Measurements from ENCODE around the gene VWCE. TPM values are rescaled to one million over a fixed set of nuclear protein-coding genes. Genes with fewer than 3 reads are reported as not detected.

VWCE gene
- total RNA-seq, 1 experiment from 2014 or later: not detected

DNA sequence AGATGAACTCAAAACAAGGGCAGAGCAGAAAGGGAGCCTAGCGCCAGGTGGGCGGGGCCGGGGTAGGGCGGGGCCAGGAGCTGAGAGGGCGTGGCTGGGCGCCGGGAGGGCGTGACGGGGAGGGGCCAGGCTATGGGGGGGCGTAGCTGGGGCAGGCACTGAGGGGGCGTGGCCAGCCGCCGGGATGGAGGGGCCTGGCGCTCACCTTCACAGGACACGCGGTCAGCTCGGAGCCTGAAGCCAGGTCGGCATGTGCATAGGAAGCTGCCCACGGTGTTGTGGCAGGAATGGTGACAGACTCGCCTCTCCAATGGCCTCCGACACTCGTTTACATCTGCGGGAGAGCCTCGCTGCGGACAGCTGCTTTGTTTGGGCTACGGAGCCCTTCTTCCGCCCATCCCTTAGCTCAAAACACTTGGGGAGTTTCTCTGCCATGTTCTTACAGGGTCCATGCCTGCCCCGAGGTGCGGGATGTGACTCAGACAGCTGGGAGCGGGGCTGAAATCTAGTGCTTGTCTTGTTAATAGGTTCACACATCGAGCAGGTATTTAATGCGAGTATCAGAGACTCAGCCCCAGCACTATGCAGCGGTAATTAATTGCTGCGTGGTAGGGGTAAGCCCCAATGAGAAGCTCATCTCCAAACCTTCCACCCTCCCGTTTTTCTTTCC lies 13.4 kb downstream of the VWCE start:
- DNase-seq (ENCODE audit: low spot score): no peak

DNA sequence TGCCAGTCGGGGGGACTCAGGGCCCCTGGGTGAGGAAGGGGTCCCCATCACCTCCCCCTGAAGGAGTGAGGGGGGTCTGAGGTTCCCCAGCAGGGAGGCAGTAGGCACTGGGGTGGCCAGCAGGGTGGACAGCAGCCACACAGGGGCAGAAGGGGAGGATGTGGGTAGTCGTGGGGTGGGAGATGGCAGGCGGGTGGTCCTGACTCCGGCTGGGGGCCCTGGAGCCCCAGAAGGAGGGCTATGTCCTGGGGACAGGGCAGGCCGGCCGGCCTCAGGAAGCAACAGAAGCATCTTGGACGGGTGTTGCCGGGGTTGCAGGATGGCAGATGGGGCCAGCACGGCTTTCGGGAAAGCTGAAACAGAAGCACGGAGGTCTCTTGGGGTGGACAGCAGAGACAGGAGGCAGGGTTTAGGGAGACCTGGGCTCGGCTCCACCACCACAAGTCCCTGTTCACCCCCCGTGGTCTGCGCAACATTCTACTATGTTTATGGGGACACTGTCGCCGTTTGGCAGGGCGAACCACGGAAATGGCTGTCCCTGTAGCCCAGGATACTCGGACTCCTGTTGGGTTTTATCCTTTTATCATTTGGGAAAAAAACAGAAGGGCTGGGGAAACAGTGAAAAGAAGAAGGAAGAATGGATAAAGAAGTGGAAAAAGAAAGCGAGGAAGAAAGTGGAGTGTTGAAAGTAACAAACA lies 14.1 kb downstream of the VWCE start:
- DNase-seq (ENCODE audit: low spot score): no peak

DNA sequence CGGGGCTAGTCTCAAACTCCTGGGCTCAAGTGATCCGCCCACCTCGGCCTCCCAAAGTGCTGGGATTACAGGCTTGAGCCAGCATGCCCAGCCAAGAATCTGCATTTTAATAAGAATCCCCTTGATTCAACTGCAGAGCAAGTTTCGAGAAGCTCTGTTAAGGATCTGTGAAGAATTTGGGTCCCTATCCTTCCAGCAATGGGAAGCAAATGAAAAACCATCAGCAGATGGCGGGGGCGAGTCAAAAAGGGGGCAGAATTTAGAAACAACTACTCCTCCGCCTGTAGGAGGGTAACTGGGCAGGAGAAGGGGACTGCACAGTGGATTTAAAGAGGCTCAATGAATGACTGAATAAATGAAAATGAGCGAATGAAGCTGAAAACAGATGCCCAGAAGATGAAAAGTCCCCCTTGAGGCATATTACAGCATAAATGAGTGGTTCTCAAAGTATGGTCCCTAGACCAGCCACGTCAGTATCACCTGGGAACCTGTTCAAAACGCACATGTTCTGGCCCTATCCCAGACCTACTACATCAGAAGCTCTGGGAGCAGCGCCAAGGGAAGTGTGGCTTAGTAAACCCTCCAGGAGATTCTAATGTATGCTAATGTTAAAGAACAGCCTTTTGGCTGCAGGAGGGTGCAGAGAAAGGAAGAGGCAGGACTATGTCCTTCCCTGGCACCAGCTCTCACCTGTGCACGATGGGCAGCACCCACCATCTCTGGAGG lies 15.0 kb downstream of the VWCE start:
- no peak for DNase-seq (ENCODE audit: low spot score)

DNA sequence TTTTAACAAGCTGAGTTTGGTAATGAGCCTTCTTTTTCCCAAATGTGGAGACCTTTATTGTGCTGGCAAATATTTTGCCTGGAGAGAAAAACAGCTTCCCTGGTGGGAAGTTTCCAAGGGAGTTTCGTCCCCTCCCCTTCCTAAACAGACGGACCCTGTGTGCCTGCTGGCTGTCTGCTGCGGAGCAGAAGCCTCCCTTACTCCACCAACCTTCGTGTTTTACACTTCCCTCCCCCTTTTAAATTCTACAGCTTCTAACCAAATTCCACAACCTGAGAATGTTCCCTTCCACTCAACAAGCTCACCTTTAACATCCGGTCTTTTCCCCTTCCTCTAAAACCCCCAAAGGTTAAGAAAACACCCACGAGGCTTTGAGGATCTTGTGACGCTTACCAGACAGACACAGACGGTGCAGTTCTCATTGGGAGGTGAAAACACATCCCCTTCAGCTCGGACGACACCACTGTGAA lies 17.1 kb downstream of the VWCE start:
- no peak for DNase-seq (ENCODE audit: low spot score)

DNA sequence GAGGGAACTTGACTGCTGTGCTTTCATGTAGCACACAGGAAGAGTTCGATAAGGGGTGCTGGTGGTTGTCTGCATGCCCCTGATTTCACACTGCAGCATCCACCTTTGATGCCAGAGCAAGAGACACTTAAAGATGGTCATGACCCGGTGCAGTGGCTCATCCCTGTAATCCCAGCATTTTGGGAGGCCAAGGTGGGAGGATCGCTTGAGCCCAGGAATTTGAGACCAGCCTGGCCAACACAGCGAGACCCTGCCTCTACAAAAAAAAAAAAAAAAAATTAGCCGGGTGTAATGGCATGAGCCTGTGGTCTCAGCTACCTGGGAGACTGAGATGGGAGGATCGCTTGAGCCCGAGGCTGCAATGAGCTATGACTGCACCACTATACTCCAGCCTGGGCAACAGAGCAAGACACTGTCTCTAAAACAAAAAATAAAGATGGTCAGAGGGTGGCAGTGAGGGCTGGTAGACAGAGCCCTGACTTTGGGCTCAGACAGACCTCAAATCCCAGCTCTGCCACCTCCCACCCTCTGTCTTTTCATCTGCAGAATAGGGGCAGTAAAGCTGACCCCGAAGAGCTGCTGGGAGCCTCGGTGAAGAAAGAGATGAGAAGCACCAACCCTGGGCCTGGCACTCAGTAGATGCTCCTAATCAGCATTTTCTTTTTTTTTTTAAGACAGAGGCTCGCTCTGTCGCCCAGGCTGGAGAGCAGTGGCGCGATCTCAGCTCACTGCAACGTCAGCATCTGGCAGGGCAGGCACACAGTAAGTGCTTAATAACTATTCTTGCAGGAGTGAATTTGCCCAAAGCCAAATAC lies 17.7 kb downstream of the VWCE start:
- no peak for DNase-seq (ENCODE audit: low spot score)

DNA sequence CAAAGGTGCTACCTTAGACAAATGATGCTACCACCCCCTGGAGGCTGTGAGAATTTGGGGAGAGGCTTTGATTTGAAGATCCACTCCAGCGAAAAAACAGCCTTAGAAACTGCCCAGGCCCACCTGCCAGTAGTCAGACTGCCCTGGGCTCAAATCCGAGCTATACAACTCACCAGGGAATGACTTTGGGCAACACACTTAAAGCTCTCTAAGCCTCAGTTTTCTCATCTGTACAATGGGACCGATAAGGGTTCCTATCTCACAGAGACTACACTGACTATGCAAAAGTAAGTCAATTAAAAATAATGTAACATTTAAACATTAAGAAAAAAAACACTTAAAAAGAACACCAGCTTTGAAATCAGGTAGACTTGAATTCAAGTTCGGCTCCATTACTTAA lies 19.9 kb downstream of the VWCE start:
- no peak for DNase-seq (ENCODE audit: low spot score)

DNA sequence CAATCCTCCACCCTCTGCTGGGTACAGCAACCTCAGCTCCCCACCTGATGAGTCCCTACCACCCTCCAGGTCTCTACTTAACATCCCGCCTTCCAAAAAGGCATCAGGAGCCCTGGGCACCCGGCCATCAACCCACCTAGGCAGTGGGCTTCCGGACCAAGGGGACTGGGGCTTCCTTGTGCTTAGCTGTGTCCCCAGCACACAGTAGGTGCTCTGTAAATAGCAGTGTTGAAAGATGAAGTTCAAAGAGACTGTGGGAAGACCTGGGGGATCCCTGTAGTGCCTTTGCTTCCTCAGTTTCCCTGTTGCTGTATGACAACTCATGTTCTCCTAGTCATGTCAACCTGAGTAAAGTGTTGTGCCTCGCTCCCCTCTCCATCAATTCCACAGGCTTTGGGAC lies 21.0 kb downstream of the VWCE start:
- DNase-seq (ENCODE audit: low spot score): no peak

DNA sequence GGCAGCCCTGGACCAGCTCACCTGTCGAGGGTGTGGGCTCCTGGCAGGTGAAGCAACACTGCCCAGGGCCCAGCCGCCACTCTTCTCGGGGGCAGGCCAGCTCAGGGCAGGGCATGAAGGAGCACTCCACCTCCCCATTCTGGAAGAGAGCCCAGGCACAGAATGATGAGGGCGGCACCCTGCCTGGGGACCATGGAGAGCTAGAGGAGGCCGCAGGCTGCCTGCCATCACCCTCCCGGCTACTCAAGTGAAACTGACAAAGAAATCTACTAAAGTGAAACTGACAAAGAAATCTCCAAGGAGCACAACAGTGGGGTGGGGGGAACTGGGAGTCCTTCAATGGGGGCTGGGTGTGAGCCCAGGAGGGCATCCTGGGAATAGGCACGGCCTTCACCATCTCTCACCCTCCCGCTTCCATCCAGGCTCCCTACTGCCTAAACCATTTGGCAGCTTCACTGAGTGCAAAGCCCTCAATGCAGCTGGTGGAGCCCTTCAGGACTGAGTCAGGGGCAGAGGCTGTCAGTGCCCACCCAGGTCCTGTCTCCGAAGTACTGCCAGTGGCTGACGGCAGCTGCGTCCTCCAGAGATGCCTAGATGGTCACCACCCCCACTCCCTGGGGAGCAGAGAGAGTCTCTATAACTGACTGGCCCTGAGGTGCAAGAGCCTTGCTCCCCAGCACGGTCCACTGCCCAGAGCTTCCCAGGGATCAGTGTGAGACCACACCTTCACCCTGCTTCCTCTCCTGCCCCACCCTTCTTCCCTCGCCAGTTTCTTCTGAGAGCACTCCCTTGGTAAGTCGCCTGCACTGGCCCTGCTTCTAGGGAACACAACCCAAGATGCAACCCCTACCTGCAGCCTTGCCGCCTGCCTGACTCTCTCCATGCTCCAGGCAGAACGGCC lies 21.7 kb downstream of the VWCE start:
- no peak for DNase-seq (ENCODE audit: low spot score)

DNA sequence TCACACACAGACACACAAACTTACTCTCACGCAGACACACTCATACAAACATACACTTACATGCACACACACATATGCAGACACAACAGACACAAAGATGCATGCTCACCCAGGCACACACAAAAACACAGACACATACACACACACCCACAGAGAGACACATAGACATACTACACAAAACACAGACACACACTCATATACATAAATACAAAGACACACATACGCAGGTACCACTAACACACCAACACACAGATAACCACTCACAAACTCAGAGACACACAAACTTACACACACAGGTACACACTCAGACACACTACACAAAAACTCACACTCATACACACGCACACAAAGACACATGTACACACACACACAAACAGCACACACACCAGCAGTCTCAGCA lies 22.4 kb downstream of the VWCE start:
- DNase-seq (ENCODE audit: low spot score): no peak

DNA sequence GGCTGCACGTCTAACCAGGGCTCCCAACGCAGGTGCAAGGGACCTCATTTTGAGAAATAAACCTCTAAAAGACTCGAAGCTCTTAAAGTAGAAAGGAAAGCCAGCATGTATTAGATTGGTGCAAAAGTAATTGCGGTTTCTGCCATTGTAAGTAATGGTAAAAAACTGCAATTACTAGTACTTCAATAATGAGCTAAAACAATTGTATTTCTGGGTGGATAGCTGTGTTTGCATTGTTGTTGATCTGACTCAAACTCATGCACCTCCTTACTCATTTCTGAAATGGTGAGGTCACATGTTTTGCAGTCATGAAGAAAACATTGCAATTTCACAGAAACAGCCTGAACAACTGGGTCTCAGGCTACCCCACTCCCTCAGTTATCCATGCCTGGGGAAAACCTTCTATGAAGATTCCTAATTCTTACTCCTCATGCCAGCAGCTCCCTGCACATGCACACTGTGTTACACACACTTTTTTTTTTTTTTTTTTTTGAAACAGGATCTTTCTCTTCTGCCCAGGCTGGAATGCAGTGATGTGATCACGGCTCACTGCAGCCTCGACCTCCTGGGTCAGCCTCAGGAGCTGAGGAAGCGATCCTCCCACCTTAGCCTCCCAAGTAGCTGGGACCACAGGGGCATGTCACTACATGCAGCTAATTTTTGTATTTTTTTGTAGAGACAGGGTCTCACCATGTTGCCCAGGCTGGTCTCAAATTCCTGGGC lies 24.6 kb downstream of the VWCE start:
- peak; percentile 18 for DNase-seq (ENCODE audit: low spot score)

DNA sequence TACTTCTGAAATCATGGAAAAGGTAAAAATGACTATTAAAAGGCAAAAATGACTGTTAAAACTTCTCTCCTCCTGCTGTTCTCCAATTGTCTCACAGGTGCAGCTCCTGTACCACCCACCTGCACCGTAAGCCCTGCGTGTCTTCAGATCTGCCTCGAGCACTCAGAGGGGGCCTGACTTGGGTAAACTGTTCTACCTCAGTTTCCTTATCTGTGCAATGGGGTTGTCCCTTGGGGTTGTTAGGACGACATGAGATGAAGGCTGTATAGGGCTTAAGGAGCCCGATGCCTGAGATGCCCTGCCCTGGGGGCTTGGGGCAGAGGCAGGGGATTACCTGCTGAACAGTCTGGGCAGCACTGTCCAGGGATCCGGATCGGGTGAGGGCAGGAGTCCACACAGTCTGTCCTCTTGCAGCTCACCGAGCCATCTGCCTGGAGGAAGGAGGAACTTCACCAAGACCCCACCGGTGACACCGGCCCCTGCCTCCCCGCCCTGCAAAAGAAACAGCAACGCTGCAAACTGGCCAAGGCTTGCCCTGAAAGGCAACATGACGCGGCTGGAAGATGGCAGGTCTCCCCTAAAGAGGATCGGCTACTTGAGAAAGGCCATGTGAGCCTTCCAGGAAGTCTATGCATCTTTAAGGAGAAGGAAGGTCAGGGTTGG lies 26.4 kb downstream of the VWCE start:
- DNase-seq (ENCODE audit: low spot score): no peak

DNA sequence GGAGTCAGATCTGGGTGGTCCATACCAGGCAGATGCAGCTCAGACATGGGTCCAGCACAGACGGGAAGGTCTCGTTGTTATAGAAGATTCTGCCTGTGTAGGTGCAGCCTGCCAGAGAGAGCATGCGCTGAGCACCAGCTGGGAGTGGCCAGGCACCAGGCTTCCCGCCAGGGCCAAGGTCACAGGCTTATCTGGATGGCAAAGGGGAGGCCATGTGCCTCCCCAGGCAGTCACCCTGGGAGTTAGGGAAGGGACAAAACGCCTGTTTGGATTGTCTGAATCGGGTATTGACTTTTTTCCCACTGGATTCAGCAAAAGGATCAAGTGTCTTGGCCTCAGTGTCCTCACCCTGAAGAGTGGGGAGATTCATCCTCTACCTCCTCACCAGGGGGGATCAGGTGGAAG lies 27.7 kb downstream of the VWCE start:
- no peak for DNase-seq (ENCODE audit: low spot score)

DNA sequence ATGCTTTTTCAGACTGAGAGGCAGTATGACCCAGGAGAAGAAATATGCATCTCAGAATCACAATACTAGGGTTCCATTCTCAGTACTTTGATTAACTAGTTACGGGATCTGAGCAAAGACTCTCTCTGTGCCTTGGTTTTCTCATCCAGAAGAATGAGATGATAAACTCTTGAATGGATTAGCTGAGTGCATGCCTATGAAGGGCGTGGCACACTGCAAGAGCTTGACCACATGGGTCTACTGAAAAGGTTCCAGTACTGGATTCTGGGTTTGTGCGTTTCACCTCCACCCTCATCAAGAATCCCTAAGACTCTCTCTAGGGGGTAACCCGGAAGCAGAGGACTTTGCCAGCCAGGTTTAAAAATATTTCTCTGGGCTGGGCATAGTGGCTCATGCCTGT lies 28.5 kb downstream of the VWCE start:
- peak; percentile 40 for DNase-seq (ENCODE audit: low spot score)

DNA sequence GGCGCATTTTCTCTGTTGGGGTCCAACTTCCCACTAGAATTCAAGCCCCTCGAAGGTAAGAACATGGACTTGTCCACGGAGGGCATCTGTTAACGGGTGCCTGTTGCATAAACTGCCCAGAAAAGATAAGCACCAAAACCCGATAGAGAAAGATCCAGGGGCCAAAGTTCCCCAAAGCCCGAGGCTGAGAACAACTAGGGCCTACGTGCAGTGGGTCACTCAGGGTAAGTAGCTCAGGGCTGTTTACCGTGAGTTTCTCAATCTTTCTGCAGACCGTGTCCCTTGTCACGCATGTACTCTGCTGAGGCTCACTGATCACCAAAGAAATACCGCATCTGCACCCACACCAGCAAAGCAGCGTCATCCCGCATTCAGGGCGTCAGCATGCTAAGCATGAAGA lies 29.8 kb downstream of the VWCE start:
- no peak for DNase-seq (ENCODE audit: low spot score)

DNA sequence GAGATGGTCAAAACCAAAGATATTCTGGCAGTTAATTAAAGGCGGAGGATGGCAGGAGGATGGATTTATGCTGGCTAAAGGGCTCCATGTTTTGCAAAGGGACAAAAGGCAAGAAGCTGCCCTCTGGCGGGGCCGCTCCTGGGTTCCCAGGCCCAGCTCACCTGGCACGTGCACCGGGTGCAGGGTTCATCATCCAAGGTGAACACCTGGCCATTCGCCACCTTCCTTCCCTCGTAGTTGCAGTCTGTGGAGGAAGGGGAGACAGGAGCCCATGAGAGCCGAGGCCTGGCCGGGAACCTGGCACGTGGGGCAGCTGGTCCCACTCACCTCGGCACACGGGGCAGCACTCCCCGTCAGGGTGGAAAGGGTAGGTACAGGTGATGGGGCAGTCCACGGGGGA lies 30.3 kb downstream of the VWCE start:
- DNase-seq (ENCODE audit: low spot score): no peak

DNA sequence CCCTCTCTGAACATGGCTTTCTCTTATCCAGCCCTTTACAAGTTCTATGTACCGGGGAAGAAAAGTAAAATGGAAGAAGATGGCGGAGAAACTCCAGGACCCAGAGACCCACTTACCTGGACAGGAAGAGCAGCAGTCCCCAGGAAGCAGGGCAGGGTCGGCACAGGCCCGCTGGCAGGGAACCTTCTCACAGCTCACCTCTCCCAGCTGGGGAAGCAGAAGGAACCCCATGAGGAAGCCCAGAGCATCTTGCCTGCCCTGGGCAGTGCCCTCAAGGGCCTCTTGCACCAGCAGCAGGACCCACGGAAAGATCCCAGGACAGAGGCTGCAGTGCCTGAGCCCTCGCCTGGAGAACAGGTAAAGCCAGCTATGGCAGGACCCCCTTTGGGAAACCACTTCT lies 30.7 kb downstream of the VWCE start:
- DNase-seq (ENCODE audit: low spot score): no peak

DNA sequence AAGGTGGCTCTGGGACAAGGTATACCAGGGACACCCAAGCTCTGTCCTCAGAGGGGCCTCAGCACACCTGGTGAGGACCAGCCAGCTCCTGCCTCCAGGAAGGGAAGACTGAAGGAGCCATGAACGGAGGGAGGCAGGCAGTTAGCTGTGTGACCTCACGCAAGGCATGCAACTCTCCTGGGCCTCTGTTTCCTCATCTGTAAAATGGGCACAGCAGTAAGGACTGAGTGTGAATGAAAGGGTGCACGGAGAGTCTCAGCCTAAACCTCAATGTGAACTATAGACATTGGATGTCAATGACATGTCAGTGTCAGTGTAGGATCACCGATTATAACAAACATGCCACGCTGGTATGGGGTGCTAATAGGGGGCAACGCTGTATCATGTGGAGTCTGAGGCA lies 35.8 kb downstream of the VWCE start:
- no peak for DNase-seq (ENCODE audit: low spot score)

DNA sequence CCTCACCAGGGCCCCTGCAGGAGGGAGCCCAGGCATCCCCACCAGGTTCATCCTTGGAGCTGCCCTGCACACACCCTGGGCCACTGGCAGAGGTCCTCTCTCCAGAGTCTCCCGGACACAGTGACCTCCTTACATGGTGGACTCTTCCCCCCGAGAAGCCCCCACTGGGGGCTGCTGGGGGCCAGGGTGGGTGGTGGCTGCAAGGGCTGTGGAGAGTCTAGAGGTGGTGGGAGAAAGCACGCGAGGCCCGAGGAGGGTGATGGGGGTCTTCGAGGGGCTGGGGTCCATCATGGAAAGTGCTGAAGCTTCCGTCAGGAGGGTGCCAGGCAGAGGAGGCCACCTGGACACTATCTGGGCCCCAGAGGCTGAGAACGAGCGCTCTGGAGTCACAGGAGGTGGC lies 36.6 kb downstream of the VWCE start:
- no peak for DNase-seq (ENCODE audit: low spot score)

DNA sequence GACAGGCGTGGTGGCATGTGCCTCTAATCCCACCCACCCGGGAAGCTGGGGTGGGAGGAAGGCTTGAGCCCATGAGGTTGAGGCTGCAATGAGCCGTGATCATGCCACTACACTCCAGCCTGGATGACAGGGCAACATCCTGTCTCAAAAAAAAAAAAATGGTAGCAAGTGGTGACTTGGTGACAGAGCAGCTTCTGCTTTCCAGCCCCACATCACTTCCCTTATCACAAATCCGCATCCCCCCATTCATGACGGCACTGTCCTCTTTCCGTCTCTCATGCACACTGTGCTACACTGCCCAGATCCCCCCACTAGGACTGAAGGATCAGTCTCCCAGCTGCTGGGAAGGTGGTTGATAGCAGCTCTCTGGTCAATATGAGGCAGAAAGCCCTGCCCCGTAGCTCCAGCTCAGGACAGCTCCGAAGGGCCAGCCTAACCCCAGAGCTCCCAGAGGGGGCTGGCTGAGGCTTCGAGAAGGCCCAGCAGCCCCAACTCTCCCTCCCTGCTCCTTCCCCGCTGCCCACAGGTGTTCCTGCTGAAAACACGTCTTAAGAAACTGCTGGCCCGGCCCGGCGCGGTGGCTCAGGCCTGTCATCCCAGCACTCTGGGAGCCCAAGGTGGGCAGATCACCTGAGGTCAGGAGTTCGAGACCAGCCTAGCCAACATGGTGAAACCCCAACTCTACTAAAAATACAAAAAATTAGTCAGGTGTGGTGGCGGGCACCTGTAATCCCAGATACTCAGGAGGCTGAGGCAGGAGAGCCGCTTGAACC lies 38.2 kb downstream of the VWCE start:
- no peak for DNase-seq (ENCODE audit: low spot score)

Measured in A172 (cell line).